PFSK-1 (cell line): ENCODE results near the gene DUS2.

Experiments
- FOXP2 ChIP-seq: optimal IDR thresholded peaks from 2 replicates; pipeline ENCODE3; 2011; ENCODE audit warnings: borderline replicate concordance, control low read depth, inconsistent platforms; ENCODE audit not compliant: insufficient read depth; ENCODE audit errors: extremely low read length, extremely low read depth
- POLR2AphosphoS5 ChIP-seq: IDR thresholded peaks from 2 replicates; pipeline ENCODE4 v1.6.1; 2012; ENCODE audit warnings: low read depth, mild to moderate bottlenecking, control low read depth, low read length, moderate library complexity
- SIN3A ChIP-seq: IDR thresholded peaks from 2 replicates; pipeline ENCODE4 v1.6.1; 2012; ENCODE audit warnings: mild to moderate bottlenecking, low read length, moderate library complexity, borderline replicate concordance; ENCODE audit not compliant: insufficient read depth
- TAF1 ChIP-seq: IDR thresholded peaks from 2 replicates; pipeline ENCODE4 v1.6.1; 2012; ENCODE audit warnings: low read length, control low read depth, borderline replicate concordance; ENCODE audit not compliant: insufficient read depth

DNA sequence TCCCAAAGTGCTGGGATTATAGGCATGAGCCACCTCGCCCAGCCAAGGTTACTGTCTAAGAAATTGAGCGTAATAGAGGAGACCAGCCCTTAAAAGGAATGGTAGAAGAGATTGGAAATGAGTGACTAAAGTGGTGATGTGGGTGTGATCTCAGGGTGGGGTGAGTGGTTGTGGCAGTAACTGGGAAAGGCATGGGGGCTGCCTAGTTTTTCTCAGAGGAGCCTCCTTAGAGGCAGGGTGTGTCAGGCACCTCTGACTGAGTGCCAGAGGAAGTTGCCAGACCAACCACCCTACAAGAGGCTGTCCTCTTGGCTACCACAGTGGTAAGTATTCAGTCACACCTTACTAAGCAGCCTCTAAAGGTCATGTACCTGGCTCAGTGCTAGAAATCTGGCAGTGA lies 8.9 kb downstream of the DUS2 start:
- TF ChIP-seq POLR2AphosphoS5: no peak
- TF ChIP-seq SIN3A: no peak
- TF ChIP-seq TAF1: no peak
- no peak for TF ChIP-seq FOXP2
